ENCODE measurements around the gene TUBB. TPM values are rescaled to one million over a fixed set of nuclear protein-coding genes. Genes with fewer than 3 reads are reported as not detected.

The TUBB gene
- total RNA-seq, 2 experiments from 2014 or later: 1,556 to 1,579 TPM

GRCh38 chr6:30766461-30767157 lies 46.5 kb downstream of the TUBB start:
- POLR2A ChIA-PET: interaction anchor here (0.8 to 11.6 kb wide), 10 partner anchors 19 to 116 kb away, joined by 3 to 198 read pairs (median 4); partner anchors contain the start of genes FLOT1 and IER3
- TF ChIP-seq CTCF (IDR thresholded peaks at IDR 0.05): no peak
- DNase-seq: no peak
- Mint-ChIP-seq H3K4me3 (peak overlapping the region; percentile 13), H3K9me3 (peaks cover 3% of the 10 kb centered on the region), H3K27me3 (no peaks in the 10 kb centered on the region), H3K36me3 (ENCODE audit: low read depth) (peaks cover 11% of the 10 kb centered on the region), H3K27ac (peak overlapping the region; percentile 99), H3K4me1 (ENCODE audit: low read depth) (peaks cover 77% of the 10 kb centered on the region)
- intact Hi-C loops (cut with micrococcal nuclease): loop anchor here (1.0 kb wide), 1 partner anchor 22 kb away; no protein-coding TSS in a partner anchor
- ATAC-seq: no peak
- CTCF ChIA-PET: interaction anchor here (0.7 to 1.6 kb wide), 10 partner anchors 10 to 312 kb away, joined by 3 to 4 read pairs (median 3); no protein-coding TSS in a partner anchor

GRCh38 chr6:30767158-30767943 lies 47.2 kb downstream of the TUBB start:
- H3K4me1 Mint-ChIP-seq (ENCODE audit: low read depth): peaks cover 79% of the 10 kb centered on the region
- H3K4me3 Mint-ChIP-seq: peak overlapping the region; percentile 75

GRCh38 chr6:30767944-30768301 lies 47.8 kb downstream of the TUBB start:
- intact Hi-C loops (cut with micrococcal nuclease): loop anchor here (1.0 to 2.0 kb wide), 2 partner anchors 20 to 23 kb away; partner anchors contain the start of gene IER3

More at GRCh38 chr6:30767158-30767943, 47.2 kb downstream of the TUBB start:
- ChIA-PET CTCF (interaction anchor here (0.9 to 1.6 kb wide), 7 partner anchors 11 to 312 kb away, joined by 3 to 6 read pairs (median 3); no protein-coding TSS in a partner anchor), POLR2A (interaction anchor here (0.7 to 11.6 kb wide), 11 partner anchors 10 to 115 kb away, joined by 3 to 198 read pairs (median 6); partner anchors contain the start of genes FLOT1 and IER3)
- Mint-ChIP-seq H3K27ac (peak overlapping the region; percentile 99), H3K27me3 (no peaks in the 10 kb centered on the region), H3K36me3 (ENCODE audit: low read depth) (peaks cover 16% of the 10 kb centered on the region), H3K9me3 (peaks cover 5% of the 10 kb centered on the region)
- TF ChIP-seq CTCF (IDR thresholded peaks at IDR 0.05): no peak
- DNase-seq (peak; percentile 66), ATAC-seq (peak; percentile 53)
- intact Hi-C loops (cut with micrococcal nuclease): loop anchor here (1.0 kb wide), 1 partner anchor 21 kb away; no protein-coding TSS in a partner anchor

GRCh38 chr6:30768634-30769087 lies 48.5 kb downstream of the TUBB start:
- peaks cover 23% of the 10 kb centered on the region for H3K36me3 Mint-ChIP-seq (ENCODE audit: low read depth)

More at GRCh38 chr6:30767944-30768301, 47.8 kb downstream of the TUBB start:
- CTCF ChIA-PET: interaction anchor here (1.2 to 2.0 kb wide), 3 partner anchors 21 to 53 kb away, joined by 3 to 7 read pairs (median 6); no protein-coding TSS in a partner anchor
- TF ChIP-seq CTCF (IDR thresholded peaks at IDR 0.05): no peak
- DNase-seq (no peak), ATAC-seq (no peak)
- H3K27ac Mint-ChIP-seq: peak overlapping the region; percentile 99
- H3K9me3 Mint-ChIP-seq: peaks cover 6% of the 10 kb centered on the region
- POLR2A ChIA-PET: interaction anchor here (0.7 to 11.6 kb wide), 7 partner anchors 9 to 60 kb away, joined by 3 to 198 read pairs (median 56); partner anchors contain the start of genes FLOT1 and IER3
- peaks cover 22% of the 10 kb centered on the region for H3K36me3 Mint-ChIP-seq (ENCODE audit: low read depth)
- H3K4me1 Mint-ChIP-seq (ENCODE audit: low read depth): peaks cover 85% of the 10 kb centered on the region
- H3K4me3 Mint-ChIP-seq: peak overlapping the region; percentile 75
- no peaks in the 10 kb centered on the region for H3K27me3 Mint-ChIP-seq

More at GRCh38 chr6:30768634-30769087, 48.5 kb downstream of the TUBB start:
- DNase-seq: peak; percentile 65
- Mint-ChIP-seq H3K27me3 (no peaks in the 10 kb centered on the region), H3K4me1 (ENCODE audit: low read depth) (peaks cover 84% of the 10 kb centered on the region), H3K27ac (peak overlapping the region; percentile 99), H3K4me3 (peak overlapping the region; percentile 75), H3K9me3 (peaks cover 6% of the 10 kb centered on the region)
- ChIA-PET POLR2A (interaction anchor here (0.8 to 11.6 kb wide), 25 partner anchors 8 to 239 kb away, joined by 3 to 198 read pairs (median 6); partner anchors contain the start of genes FLOT1, IER3 and PRR3), CTCF (interaction anchor here (0.8 to 2.0 kb wide), 9 partner anchors 13 to 60 kb away, joined by 3 to 8 read pairs (median 5); partner anchors contain the start of gene IER3)
- intact Hi-C loops (cut with micrococcal nuclease): loop anchor here (1.0 to 2.0 kb wide), 2 partner anchors 24 to 42 kb away; partner anchors contain the start of gene IER3
- no peak for TF ChIP-seq CTCF (IDR thresholded peaks at IDR 0.05)
- ATAC-seq: peak; percentile 42

Data from activated CD8-positive, alpha-beta T cell treated with anti-CD3 and anti-CD28 coated beads for 36 hours (primary cell).